GM23338 (cell line): Measurements from ENCODE around the gene KDM5C. TPM values are rescaled to one million over a fixed set of nuclear protein-coding genes. Genes with fewer than 3 reads are reported as not detected.

Experiments
- ATAC-seq: fragments of 200-7000 bp; cut with Tn5 transposase; 3 replicates; pipeline ENCODE4 v1.9.1; 2020
- DNase-seq: peaks from one replicate; pipeline ENCODE4 v3.0.0-alpha.2; 2015; ENCODE audit warnings: low spot score
- H2AFZ ChIP-seq: fragments of 200-600 bp; sonication (generic); 2 replicates; pipeline ENCODE4 v1.8.0; 2016; ENCODE audit warnings: antibody characterized with exemption, mild to moderate bottlenecking, moderate library complexity
- H3F3A ChIP-seq: fragments of 200-600 bp; sonication (generic); replicated peaks from 2 replicates; pipeline ENCODE4 v1.8.0; 2017; ENCODE audit warnings: antibody characterized with exemption, mixed run types, low read depth
- H3K27ac ChIP-seq: fragments of 200-600 bp; sonication (generic); 2 replicates; pipeline ENCODE4 v1.6.1; 2016; ENCODE audit warnings: low read depth
- H3K27me3 ChIP-seq: fragments of 200-600 bp; sonication (generic); 2 replicates; pipeline ENCODE4 v1.8.0; 2016; ENCODE audit warnings: mild to moderate bottlenecking, mixed run types, moderate library complexity; ENCODE audit not compliant: insufficient read depth
- H3K36me3 ChIP-seq: fragments of 200-600 bp; sonication (generic); 2 replicates; pipeline ENCODE4 v1.8.0; 2016; ENCODE audit warnings: mild to moderate bottlenecking; ENCODE audit not compliant: insufficient read depth
- H3K4me1 ChIP-seq: fragments of 200-600 bp; sonication (generic); 2 replicates; pipeline ENCODE4 v1.8.0; 2016; ENCODE audit warnings: mild to moderate bottlenecking, moderate library complexity; ENCODE audit not compliant: insufficient read depth
- H3K4me2 ChIP-seq: fragments of 200-600 bp; sonication (generic); 2 replicates; pipeline ENCODE4 v1.7.1; 2017; ENCODE audit warnings: mixed run types
- H3K4me3 ChIP-seq: fragments of 200-600 bp; sonication (generic); 2 replicates; pipeline ENCODE4 v1.6.1; 2016; ENCODE audit warnings: mixed run types
- H3K79me2 ChIP-seq: fragments of 200-600 bp; sonication (generic); replicated peaks from 2 replicates; pipeline ENCODE4 v1.8.0; 2017; ENCODE audit warnings: mild to moderate bottlenecking; ENCODE audit not compliant: insufficient read depth
- H3K9me2 ChIP-seq: fragments of 200-600 bp; sonication (generic); 2 replicates; pipeline ENCODE4 v1.8.0; 2017; ENCODE audit not compliant: insufficient read depth
- H4K20me1 ChIP-seq: fragments of 200-600 bp; sonication (generic); replicated peaks from 2 replicates; pipeline ENCODE4 v1.8.0; 2017; ENCODE audit warnings: mild to moderate bottlenecking; ENCODE audit not compliant: insufficient read depth
- H3K27ac Mint-ChIP-seq: 2 replicates; pipeline ENCODE4 v1.8.0; 2020; ENCODE audit warnings: inconsistent platforms, mild to moderate bottlenecking, moderate library complexity, mixed read lengths
- H3K27me3 Mint-ChIP-seq: 3 replicates; pipeline ENCODE4 v1.8.0; 2022; ENCODE audit warnings: low read depth, mild to moderate bottlenecking, moderate library complexity, mixed read lengths, inconsistent platforms; ENCODE audit not compliant: insufficient read depth, poor library complexity
- H3K36me3 Mint-ChIP-seq: 3 replicates; pipeline ENCODE4 v1.8.0; 2021; ENCODE audit warnings: low read depth, mild to moderate bottlenecking, inconsistent platforms, moderate library complexity, mixed read lengths
- H3K4me1 Mint-ChIP-seq: 3 replicates; pipeline ENCODE4 v1.8.0; 2020; ENCODE audit warnings: mild to moderate bottlenecking, inconsistent platforms, mixed read lengths
- H3K4me3 Mint-ChIP-seq: 3 replicates; pipeline ENCODE4 v1.8.0; 2021; ENCODE audit warnings: moderate library complexity, mild to moderate bottlenecking, inconsistent platforms, mixed read lengths
- H3K9me3 Mint-ChIP-seq: 3 replicates; pipeline ENCODE4 v1.8.0; 2020; ENCODE audit warnings: moderate library complexity, mild to moderate bottlenecking, inconsistent platforms, mixed read lengths
- CREB1 ChIP-seq: fragments of 250-450 bp; sonication (Bioruptor Pico); IDR thresholded peaks from 2 replicates; pipeline ENCODE4 v1.5.0; 2020; ENCODE audit warnings: low read depth, mild to moderate bottlenecking, moderate library complexity
- EZH2 ChIP-seq: fragments of 200-600 bp; sonication (generic); IDR thresholded peaks from one replicate; pipeline ENCODE4 v1.8.0; 2017; ENCODE audit warnings: antibody characterized with exemption, mild to moderate bottlenecking, low read depth; ENCODE audit not compliant: unreplicated experiment
- EZH2phosphoT487 ChIP-seq: fragments of 200-600 bp; sonication (generic); IDR thresholded peaks from one replicate; pipeline ENCODE4 v1.8.1; 2018; ENCODE audit warnings: antibody characterized with exemption; ENCODE audit not compliant: unreplicated experiment
- NANOG ChIP-seq: IDR thresholded peaks from 2 replicates; pipeline ENCODE4 v1.6.1; 2016; ENCODE audit warnings: antibody characterized with exemption, borderline replicate concordance
- POLR2AphosphoS5 ChIP-seq: IDR thresholded peaks from 2 replicates; pipeline ENCODE4 v1.6.1; 2016; ENCODE audit warnings: antibody characterized with exemption, low read depth
- STAT1 ChIP-seq: IDR thresholded peaks from one replicate; pipeline ENCODE4 v1.6.1; 2016; ENCODE audit warnings: antibody characterized with exemption; ENCODE audit not compliant: unreplicated experiment
- ZNF114 ChIP-seq: fragments of 250-450 bp; sonication (Bioruptor Pico); IDR thresholded peaks from 2 replicates; pipeline ENCODE4 v1.5.0; 2020; ENCODE audit warnings: mild to moderate bottlenecking, moderate library complexity
- ZNF331 ChIP-seq: fragments of 250-450 bp; sonication (Bioruptor Pico); IDR thresholded peaks from 2 replicates; pipeline ENCODE4 v1.5.0; 2020; ENCODE audit warnings: low read depth, mild to moderate bottlenecking, moderate library complexity
- polyA plus RNA-seq: library from polyadenylated mRNA; unstranded; fragments of >200 nt; fragmentation: Nextera tagmentation; extraction: Ambion mirVana; gene quantifications from 2 replicates; pipeline ENCODE4 v1.2.1, GENCODE V29; 2016
- total RNA-seq: library from RNA; depleted of rRNA; stranded (reverse); fragments of >200 nt; shearing (Covaris generic); gene quantifications from 2 replicates; pipeline ENCODE4 v1.2.3, GENCODE V29; 2014
- TF ChIP-seq, protein P1 (sequence below), 2 experiments: fragments of 200-600 bp in 1 of 2; sonication (generic) in 1 of 2; conservative IDR thresholded peaks; 2 replicates each; pipeline versions ENCODE4 v1.5.1 to v1.6.1; 2016 to 2017; ENCODE audit warnings: antibody characterized with exemption in 2 of 2, low read depth in 2 of 2, mild to moderate bottlenecking in 2 of 2, moderate library complexity in 1 of 2
- TF ChIP-seq, protein P2 (sequence below): IDR thresholded peaks from one replicate; pipeline ENCODE4 v1.6.1; 2018; ENCODE audit warnings: antibody characterized with exemption; ENCODE audit not compliant: unreplicated experiment
- TF ChIP-seq, protein P3 (sequence below): fragments of 250-450 bp; sonication (Bioruptor Pico); IDR thresholded peaks from 2 replicates; pipeline ENCODE4 v1.5.0; 2020; ENCODE audit warnings: mild to moderate bottlenecking, moderate library complexity

KDM5C gene
- total and polyA plus RNA-seq, 2 experiments from 2014 or later = 20.3 to 173 TPM

DNA sequence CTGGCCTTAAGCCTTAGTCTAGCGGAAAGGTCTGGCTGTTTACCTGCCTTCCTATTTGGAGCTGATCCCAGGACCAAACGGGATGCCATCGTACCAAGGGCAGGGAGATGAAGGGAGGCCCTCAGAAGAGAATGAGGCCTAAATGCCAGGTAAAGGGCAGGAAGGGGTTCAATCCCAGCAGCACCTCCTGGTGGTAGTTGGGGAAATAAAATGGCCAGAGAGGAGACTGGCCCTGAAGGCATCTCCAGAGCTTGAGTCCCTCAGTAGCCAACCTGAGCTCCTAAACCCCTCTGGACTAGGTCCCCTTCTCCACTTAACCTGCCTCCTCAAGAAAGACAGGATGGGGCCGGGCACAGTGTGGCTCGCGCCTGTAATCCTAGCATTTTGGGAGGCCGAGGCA, 53.7 kb downstream of the KDM5C start:
- Histone ChIP-seq H3K27me3 (no peaks in the 10 kb centered on the region), H3F3A (no peaks in the 10 kb centered on the region), H3K4me1 (no peaks in the 10 kb centered on the region), H3K4me2 (no peak overlapping the region), H3K36me3 (no peaks in the 10 kb centered on the region), H3K4me3 (no peak overlapping the region), H2AFZ (no peak overlapping the region), H3K27ac (no peak overlapping the region), H3K9me2 (no peaks in the 10 kb centered on the region), H3K79me2 (no peaks in the 10 kb centered on the region), H4K20me1 (no peaks in the 10 kb centered on the region)
- peaks cover 3% of the 10 kb centered on the region for H3K27me3 Mint-ChIP-seq
- DNase-seq = no peak
- peaks cover 3% of the 10 kb centered on the region; the same call in 1 of the 3 replicates for H3K9me3 Mint-ChIP-seq
- ATAC-seq = no peak
- TF ChIP-seq EZH2 (no peak), ZNF331 (CRISPR knock-in tag) (no peak), NANOG (no peak), STAT1 (no peak)
- TF ChIP-seq, protein P1, sequence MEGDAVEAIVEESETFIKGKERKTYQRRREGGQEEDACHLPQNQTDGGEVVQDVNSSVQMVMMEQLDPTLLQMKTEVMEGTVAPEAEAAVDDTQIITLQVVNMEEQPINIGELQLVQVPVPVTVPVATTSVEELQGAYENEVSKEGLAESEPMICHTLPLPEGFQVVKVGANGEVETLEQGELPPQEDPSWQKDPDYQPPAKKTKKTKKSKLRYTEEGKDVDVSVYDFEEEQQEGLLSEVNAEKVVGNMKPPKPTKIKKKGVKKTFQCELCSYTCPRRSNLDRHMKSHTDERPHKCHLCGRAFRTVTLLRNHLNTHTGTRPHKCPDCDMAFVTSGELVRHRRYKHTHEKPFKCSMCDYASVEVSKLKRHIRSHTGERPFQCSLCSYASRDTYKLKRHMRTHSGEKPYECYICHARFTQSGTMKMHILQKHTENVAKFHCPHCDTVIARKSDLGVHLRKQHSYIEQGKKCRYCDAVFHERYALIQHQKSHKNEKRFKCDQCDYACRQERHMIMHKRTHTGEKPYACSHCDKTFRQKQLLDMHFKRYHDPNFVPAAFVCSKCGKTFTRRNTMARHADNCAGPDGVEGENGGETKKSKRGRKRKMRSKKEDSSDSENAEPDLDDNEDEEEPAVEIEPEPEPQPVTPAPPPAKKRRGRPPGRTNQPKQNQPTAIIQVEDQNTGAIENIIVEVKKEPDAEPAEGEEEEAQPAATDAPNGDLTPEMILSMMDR (conservative IDR thresholded peaks at IDR 0.05; ENCODE audit: low read depth in 2 of 2) = peak; percentile 23 to 42
- TF ChIP-seq, protein P2, sequence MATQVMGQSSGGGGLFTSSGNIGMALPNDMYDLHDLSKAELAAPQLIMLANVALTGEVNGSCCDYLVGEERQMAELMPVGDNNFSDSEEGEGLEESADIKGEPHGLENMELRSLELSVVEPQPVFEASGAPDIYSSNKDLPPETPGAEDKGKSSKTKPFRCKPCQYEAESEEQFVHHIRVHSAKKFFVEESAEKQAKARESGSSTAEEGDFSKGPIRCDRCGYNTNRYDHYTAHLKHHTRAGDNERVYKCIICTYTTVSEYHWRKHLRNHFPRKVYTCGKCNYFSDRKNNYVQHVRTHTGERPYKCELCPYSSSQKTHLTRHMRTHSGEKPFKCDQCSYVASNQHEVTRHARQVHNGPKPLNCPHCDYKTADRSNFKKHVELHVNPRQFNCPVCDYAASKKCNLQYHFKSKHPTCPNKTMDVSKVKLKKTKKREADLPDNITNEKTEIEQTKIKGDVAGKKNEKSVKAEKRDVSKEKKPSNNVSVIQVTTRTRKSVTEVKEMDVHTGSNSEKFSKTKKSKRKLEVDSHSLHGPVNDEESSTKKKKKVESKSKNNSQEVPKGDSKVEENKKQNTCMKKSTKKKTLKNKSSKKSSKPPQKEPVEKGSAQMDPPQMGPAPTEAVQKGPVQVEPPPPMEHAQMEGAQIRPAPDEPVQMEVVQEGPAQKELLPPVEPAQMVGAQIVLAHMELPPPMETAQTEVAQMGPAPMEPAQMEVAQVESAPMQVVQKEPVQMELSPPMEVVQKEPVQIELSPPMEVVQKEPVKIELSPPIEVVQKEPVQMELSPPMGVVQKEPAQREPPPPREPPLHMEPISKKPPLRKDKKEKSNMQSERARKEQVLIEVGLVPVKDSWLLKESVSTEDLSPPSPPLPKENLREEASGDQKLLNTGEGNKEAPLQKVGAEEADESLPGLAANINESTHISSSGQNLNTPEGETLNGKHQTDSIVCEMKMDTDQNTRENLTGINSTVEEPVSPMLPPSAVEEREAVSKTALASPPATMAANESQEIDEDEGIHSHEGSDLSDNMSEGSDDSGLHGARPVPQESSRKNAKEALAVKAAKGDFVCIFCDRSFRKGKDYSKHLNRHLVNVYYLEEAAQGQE = no peak
- peaks cover 4% of the 10 kb centered on the region; the same call in 1 of the 3 replicates for H3K36me3 Mint-ChIP-seq
- no peak overlapping the region for H3K27ac Mint-ChIP-seq
- peaks cover 5% of the 10 kb centered on the region for H3K4me1 Mint-ChIP-seq
- H3K4me3 Mint-ChIP-seq = no peak overlapping the region

DNA sequence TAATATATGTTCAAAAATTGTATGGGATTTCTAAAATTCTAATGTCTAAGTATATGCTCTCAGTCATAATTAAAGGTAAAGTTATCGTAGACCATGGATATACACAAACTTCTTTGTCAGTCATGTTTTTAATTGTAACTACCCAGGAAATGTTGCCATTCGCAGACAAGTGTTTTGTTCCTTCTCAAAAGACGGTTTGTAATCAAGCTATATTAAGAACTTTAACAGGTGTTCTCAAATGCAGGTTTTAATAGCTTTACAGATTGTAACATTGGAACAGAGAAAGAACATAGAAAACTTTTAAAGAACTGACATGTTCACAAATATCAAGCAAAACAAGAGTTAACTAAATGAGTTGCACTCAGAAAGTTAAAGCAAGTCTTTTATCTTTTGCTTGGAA, 58.9 kb downstream of the KDM5C start:
- H3K36me3 Mint-ChIP-seq = peaks cover 4% of the 10 kb centered on the region; the same call in 1 of the 3 replicates
- TF ChIP-seq STAT1 (no peak), CREB1 (no peak), POLR2AphosphoS5 (no peak), EZH2phosphoT487 (no peak), EZH2 (no peak), ZNF114 (CRISPR knock-in tag) (no peak)
- TF ChIP-seq, protein P3, sequence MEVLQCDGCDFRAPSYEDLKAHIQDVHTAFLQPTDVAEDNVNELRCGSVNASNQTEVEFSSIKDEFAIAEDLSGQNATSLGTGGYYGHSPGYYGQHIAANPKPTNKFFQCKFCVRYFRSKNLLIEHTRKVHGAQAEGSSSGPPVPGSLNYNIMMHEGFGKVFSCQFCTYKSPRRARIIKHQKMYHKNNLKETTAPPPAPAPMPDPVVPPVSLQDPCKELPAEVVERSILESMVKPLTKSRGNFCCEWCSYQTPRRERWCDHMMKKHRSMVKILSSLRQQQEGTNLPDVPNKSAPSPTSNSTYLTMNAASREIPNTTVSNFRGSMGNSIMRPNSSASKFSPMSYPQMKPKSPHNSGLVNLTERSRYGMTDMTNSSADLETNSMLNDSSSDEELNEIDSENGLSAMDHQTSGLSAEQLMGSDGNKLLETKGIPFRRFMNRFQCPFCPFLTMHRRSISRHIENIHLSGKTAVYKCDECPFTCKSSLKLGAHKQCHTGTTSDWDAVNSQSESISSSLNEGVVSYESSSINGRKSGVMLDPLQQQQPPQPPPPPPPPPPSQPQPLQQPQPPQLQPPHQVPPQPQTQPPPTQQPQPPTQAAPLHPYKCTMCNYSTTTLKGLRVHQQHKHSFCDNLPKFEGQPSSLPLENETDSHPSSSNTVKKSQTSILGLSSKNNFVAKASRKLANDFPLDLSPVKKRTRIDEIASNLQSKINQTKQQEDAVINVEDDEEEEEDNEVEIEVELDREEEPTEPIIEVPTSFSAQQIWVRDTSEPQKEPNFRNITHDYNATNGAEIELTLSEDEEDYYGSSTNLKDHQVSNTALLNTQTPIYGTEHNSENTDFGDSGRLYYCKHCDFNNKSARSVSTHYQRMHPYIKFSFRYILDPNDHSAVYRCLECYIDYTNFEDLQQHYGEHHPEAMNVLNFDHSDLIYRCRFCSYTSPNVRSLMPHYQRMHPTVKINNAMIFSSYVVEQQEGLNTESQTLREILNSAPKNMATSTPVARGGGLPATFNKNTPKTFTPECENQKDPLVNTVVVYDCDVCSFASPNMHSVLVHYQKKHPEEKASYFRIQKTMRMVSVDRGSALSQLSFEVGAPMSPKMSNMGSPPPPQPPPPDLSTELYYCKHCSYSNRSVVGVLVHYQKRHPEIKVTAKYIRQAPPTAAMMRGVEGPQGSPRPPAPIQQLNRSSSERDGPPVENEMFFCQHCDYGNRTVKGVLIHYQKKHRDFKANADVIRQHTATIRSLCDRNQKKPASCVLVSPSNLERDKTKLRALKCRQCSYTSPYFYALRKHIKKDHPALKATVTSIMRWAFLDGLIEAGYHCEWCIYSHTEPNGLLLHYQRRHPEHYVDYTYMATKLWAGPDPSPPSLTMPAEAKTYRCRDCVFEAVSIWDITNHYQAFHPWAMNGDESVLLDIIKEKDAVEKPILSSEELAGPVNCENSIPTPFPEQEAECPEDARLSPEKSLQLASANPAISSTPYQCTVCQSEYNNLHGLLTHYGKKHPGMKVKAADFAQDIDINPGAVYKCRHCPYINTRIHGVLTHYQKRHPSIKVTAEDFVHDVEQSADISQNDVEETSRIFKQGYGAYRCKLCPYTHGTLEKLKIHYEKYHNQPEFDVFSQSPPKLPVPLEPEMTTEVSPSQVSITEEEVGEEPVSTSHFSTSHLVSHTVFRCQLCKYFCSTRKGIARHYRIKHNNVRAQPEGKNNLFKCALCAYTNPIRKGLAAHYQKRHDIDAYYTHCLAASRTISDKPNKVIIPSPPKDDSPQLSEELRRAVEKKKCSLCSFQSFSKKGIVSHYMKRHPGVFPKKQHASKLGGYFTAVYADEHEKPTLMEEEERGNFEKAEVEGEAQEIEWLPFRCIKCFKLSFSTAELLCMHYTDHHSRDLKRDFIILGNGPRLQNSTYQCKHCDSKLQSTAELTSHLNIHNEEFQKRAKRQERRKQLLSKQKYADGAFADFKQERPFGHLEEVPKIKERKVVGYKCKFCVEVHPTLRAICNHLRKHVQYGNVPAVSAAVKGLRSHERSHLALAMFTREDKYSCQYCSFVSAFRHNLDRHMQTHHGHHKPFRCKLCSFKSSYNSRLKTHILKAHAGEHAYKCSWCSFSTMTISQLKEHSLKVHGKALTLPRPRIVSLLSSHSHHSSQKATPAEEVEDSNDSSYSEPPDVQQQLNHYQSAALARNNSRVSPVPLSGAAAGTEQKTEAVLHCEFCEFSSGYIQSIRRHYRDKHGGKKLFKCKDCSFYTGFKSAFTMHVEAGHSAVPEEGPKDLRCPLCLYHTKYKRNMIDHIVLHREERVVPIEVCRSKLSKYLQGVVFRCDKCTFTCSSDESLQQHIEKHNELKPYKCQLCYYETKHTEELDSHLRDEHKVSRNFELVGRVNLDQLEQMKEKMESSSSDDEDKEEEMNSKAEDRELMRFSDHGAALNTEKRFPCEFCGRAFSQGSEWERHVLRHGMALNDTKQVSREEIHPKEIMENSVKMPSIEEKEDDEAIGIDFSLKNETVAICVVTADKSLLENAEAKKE (CRISPR knock-in tag) = no peak

More for the DNA sequence above, 58.9 kb downstream of the KDM5C start:
- H4K20me1 ChIP-seq = no peaks in the 10 kb centered on the region
- no peak for ATAC-seq
- no peaks in the 10 kb centered on the region for H3K36me3 ChIP-seq
- H3K4me1 Mint-ChIP-seq = peaks cover 19% of the 10 kb centered on the region
- no peak overlapping the region for H3K27ac ChIP-seq
- H3K4me3 ChIP-seq = no peak overlapping the region
- H3K27me3 Mint-ChIP-seq = peaks cover 3% of the 10 kb centered on the region
- no peaks in the 10 kb centered on the region for H3K79me2 ChIP-seq
- H2AFZ ChIP-seq = no peak overlapping the region
- no peak overlapping the region for H3K27ac Mint-ChIP-seq
- H3K4me1 ChIP-seq = peaks cover 5% of the 10 kb centered on the region; the same call in 1 of the 2 replicates
- H3K9me2 ChIP-seq = no peaks in the 10 kb centered on the region
- no peaks in the 10 kb centered on the region for H3K9me3 Mint-ChIP-seq
- DNase-seq = no peak
- no peak overlapping the region for H3K4me3 Mint-ChIP-seq
- no peak overlapping the region for H3K4me2 ChIP-seq
- H3F3A ChIP-seq = no peaks in the 10 kb centered on the region
- no peaks in the 10 kb centered on the region for H3K27me3 ChIP-seq
